HG02610 (cell line): ENCODE data around the gene HSDL2.

Source experiments
- ATAC-seq: cut with Tn5 transposase; IDR thresholded peaks from one replicate; pipeline ENCODE4 v1.9.1; 2021; ENCODE audit warnings: mild to moderate bottlenecking, moderate library complexity; ENCODE audit not compliant: unreplicated experiment

Gene HSDL2

GRCh38 chr9:112380102-112380824 is at the start of gene HSDL2:
HSDL2 (plus strand) TSS chr9:112380108; CDS start chr9:112380164, 56 bp downstream.
- ATAC-seq: peak; percentile 20

GRCh38 chr9:112331674-112331952 is 48.3 kb upstream of the HSDL2 start:
- no peak for ATAC-seq

GRCh38 chr9:112332214-112332613 is 47.7 kb upstream of the HSDL2 start:
- ATAC-seq: no peak

DNA sequence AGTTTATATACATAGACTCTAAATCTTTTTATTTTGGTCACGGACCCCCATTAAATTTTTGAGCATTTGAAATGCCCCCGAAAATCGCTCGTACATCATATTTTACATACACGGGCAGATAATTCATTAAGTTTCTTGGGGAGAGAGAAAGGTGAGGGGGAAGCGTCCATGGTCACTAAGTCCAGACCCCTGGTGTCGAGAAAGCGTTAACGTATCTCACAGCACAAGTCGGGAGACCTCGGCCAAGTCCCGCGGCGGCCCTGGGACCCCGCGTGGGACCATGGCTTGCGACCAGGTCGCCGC is 47.3 kb upstream of the HSDL2 start:
- no peak for ATAC-seq

- peak; percentile 60 for ATAC-seq
Observed at GRCh38 chr9:112332977-112333638, 46.8 kb upstream of the HSDL2 start, which contains the start of gene PTBP3. PTBP3 (minus strand) TSS chr9:112333619; CDS start chr9:112297865, 35,754 bp downstream.

DNA sequence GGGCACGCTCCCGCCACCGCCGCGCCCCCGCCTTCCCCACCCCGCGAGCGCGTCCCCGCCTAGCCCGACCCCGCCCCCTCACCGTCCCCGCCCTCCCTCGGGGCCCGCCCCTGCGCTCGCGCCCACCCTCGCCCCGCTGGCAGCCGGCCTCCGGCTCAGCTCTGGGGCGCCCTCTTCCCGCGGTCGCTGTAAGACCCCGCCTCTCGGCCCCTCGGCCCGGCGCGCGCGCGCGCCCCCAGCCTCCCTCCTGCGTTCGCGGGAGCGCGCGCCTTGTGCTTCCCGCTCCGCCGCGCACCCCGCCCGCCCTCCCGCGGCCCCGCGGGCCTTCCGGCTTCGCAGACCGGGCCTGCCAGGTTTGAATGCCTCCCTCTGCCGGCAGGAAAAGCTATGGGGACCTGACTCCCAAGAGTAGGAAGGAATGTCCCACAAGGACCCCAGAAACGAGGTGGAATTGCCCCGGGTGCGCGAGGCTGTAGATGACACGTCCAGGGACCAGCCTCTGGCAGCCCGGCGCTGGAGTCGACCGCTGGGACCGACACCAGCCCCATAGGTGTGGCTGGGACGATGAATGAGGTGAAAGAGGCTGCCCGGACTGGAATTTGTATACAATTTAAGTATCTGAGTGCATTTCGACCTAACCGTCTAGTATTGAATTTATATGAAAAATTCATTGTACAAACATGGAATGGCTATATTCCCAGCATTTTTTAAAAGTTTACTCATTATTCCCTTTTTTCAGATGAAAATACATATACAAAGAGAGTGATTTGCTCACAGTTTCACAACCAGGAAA is 46.1 kb upstream of the HSDL2 start:
- peak; percentile 78 for ATAC-seq

GRCh38 chr9:112334432-112334841 is 45.5 kb upstream of the HSDL2 start:
- no peak for ATAC-seq

DNA sequence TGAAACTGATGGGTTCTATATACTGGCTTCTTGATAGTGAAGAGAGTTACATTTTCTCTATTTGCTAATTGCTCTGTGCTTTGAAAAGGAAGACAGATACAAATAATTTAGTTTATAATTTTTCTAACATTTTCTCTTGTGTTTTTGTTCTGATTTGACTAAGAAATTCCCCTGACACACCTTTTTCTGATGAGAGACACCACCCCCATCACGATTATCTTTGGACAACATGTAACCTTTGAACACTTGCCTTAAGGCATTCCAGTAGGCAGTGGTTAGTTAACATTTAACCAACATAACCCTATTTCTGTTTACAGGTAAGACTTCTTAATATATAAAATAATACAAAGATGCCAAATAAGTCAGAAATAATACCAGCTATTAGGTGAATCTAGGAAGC is 42.4 kb upstream of the HSDL2 start:
- ATAC-seq: no peak

DNA sequence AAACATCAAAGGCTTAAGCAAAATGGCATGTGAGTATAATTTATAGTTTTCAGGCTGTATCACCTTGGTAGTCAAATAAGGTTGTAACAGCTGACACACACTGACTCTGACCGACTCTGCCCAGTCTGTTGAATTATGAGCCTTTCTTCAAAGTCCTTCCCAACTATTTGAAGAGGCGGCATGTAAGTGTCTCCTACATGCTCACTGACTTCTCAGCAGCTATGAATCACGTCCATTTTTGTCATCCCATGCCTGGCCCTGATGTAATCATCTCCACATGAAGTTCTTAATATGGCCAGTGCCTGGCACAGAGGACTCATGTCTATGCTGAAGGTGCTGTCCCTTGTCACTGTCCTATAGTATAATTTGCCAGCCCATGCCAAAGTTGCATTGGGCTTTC is 41.3 kb upstream of the HSDL2 start:
- ATAC-seq: no peak

GRCh38 chr9:112339886-112340285 is 40.0 kb upstream of the HSDL2 start:
- ATAC-seq: no peak

- no peak for ATAC-seq
Observed at GRCh38 chr9:112341730-112342129, 38.2 kb upstream of the HSDL2 start.

DNA sequence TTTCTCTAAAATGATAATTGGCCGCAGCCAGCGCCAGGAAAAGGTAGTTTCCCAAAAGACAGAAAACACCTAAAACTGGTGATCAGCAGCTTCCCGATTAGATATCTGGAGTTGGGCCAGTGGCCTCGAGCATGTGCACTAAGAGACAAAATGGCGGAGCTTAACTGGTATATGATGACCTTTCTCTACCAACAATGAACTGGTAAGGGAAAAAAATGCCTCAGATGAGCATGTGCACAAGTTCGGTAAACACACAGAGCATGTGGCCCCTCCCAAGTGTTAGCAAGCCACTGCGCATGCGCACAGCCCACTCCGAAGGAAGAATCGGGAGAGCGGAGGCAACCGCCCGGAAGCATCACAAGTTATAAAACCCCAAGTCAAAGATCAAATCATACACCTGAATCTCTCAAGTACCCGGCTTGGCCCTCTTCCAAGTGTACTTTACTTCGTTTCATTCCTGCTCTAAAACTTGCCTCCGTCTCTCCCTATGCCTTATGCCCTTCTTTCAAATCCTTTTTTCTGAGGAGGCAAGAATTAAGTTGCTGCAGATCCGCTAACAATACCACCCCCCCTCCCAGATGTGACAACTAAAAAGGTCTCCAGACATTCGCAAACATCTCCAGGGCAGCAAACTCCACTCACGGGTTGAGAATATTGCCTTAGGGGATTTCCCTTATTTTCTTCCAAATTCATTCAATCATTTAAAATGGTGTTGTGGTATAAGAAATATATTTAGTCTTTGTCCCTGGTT is 31.5 kb upstream of the HSDL2 start:
- ATAC-seq: peak; percentile 57

- peak; percentile 14 for ATAC-seq
Observed at GRCh38 chr9:112349008-112349333, 30.9 kb upstream of the HSDL2 start.

- ATAC-seq: no peak
Observed at GRCh38 chr9:112351184-112351583, 28.7 kb upstream of the HSDL2 start.

GRCh38 chr9:112352209-112352608 is 27.7 kb upstream of the HSDL2 start:
- ATAC-seq: no peak

- no peak for ATAC-seq
Observed at GRCh38 chr9:112354081-112354743, 25.7 kb upstream of the HSDL2 start.

GRCh38 chr9:112355427-112355897 is 24.4 kb upstream of the HSDL2 start:
- ATAC-seq: no peak

DNA sequence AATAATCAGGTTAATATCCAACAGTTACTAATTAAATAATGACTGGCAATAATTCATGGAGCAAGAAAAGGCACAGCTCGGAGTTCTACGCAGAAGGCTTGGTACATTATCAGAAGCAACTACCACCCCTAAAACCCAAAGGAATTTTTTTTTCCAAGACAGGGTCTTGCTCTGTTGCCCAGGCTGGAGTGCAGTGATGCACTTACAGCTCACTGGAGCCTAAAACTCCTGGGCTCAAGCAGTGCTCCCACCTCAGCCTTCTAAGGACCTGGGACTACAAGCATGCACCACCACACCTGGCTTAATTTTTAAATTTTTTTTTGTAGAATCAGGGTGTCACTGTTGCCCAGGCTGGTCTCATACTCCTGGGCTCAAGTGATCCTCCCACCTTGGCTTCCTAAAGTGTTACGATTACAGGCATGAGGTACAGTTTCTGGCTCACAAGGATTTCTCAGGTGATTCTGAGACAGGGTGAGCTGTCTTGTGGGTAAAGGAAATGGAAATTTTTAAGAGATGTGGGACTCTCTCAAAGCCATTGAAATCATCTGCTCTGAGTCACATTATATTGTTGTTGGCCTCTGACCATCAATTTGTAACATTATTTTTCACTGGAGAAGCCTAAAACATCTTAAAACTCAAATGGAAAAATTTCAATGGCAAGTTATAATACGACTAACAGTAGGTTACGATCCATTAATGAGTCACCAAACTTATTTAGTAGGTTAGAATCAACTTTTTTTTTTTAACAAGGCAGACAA is 19.7 kb upstream of the HSDL2 start:
- ATAC-seq: no peak

DNA sequence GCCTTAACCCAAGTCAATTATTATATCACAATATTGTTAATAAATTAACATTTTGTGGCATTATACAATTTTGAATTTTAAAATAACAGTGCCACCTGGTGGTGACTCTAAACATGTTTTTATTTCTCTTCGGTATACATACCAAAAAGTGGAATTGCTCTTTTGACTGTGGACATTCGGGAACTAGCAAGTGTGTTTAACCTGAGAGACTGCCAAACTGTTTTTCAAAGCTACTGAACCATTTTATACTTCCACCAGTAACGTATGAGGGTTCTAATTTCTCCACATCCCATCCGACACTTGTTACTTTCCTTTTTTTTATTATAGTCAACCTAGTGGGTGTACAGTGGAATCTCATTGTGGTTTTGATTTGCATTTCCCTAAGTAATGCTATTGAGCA is 18.3 kb upstream of the HSDL2 start:
- ATAC-seq: no peak

GRCh38 chr9:112364761-112365160 is 15.1 kb upstream of the HSDL2 start:
- no peak for ATAC-seq
